ENCODE results near the gene AHR.

AHR gene

DNA sequence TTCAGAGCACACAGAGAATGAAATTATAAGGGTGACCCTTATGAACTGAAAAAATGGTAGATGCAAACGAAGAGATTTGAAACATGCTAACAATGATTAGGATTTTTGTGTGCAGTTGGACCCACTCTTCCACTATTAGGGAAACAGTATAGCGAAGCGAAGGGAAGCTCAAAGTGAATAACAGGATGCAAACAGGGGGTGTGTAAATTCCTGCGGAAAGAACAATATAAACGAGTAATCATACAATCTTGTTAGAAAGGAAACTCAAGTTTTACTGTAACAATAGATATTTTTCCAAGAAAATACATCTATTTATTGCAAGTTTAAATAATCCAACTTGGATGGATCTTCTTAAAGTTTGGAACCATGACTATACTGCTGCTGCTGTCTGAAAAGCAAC, 14.7 kb downstream of the AHR start:
- no peak overlapping the region for H3K27ac ChIP-seq
- H3K4me2 ChIP-seq (ENCODE audit: low read length) = no peak overlapping the region
- H3K4me1 ChIP-seq = no peaks in the 10 kb centered on the region
- H3K9me3 ChIP-seq (ENCODE audit: control insufficient read depth, low read length) = no peaks in the 10 kb centered on the region
- H3K27me3 ChIP-seq (ENCODE audit: control insufficient read depth, insufficient read depth, low read length) = no peaks in the 10 kb centered on the region
- H3K36me3 ChIP-seq (ENCODE audit: control insufficient read depth, insufficient read depth, low read length) = no peaks in the 10 kb centered on the region
- TF ChIP-seq, protein P1, sequence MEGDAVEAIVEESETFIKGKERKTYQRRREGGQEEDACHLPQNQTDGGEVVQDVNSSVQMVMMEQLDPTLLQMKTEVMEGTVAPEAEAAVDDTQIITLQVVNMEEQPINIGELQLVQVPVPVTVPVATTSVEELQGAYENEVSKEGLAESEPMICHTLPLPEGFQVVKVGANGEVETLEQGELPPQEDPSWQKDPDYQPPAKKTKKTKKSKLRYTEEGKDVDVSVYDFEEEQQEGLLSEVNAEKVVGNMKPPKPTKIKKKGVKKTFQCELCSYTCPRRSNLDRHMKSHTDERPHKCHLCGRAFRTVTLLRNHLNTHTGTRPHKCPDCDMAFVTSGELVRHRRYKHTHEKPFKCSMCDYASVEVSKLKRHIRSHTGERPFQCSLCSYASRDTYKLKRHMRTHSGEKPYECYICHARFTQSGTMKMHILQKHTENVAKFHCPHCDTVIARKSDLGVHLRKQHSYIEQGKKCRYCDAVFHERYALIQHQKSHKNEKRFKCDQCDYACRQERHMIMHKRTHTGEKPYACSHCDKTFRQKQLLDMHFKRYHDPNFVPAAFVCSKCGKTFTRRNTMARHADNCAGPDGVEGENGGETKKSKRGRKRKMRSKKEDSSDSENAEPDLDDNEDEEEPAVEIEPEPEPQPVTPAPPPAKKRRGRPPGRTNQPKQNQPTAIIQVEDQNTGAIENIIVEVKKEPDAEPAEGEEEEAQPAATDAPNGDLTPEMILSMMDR (IDR thresholded peaks at IDR 0.05) = no peak
- H2AFZ ChIP-seq = no peak overlapping the region
- H3K9ac ChIP-seq = no peak overlapping the region
- no peak overlapping the region for H3K4me3 ChIP-seq (ENCODE audit: low read depth, low read length)
- H3K79me2 ChIP-seq = peaks cover 4% of the 10 kb centered on the region

DNA sequence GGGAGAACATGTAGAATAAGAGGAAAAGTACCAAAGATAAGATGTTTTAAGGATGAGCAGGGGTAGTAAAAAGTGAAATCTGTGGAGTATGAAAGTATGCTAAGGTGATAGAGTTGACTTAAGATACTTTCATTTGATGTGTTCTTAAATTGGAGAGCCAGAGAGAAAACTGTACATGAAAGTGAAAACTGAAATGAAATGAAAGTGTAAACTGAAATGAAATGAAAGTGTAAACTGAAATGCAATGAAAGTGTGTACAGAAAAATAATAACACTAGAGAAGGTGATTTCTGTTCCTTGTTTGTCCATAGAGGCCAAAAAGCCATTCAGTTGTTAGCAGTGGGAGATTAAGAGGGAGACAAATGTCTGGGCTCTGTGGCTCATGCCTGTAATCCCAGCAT, 17.5 kb downstream of the AHR start:
- peaks cover 2% of the 10 kb centered on the region for H3K79me2 ChIP-seq
- no peak overlapping the region for H2AFZ ChIP-seq
- no peaks in the 10 kb centered on the region for H3K36me3 ChIP-seq (ENCODE audit: control insufficient read depth, insufficient read depth, low read length)
- H3K4me3 ChIP-seq (ENCODE audit: low read depth, low read length) = no peak overlapping the region
- H3K27ac ChIP-seq = no peak overlapping the region
- no peaks in the 10 kb centered on the region for H3K4me1 ChIP-seq
- H3K9ac ChIP-seq = no peak overlapping the region
- H3K27me3 ChIP-seq (ENCODE audit: control insufficient read depth, insufficient read depth, low read length) = no peaks in the 10 kb centered on the region
- TF ChIP-seq, protein P1 (IDR thresholded peaks at IDR 0.05) = no peak
- H3K9me3 ChIP-seq (ENCODE audit: control insufficient read depth, low read length) = no peaks in the 10 kb centered on the region
- no peak overlapping the region for H3K4me2 ChIP-seq (ENCODE audit: low read length)

DNA sequence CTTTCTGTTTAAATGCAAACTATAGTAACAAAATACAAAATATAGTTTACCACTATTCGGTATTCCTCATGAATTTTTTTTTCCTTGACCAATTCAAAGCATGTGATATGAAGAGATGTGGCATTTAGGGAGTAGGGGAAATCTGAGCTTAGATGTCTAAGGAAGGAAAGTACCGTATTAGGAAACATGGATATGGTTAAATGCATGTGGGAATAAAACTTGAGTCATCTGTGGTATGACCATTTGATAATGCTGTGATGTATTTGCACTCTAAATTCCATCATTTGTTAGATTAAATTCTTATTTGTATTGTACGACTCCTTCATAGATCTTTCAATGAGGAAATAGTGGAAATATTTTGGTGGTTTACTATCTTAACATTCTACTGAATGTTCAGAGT, 19.7 kb downstream of the AHR start:
- H3K36me3 ChIP-seq (ENCODE audit: control insufficient read depth, insufficient read depth, low read length) = no peaks in the 10 kb centered on the region

DNA sequence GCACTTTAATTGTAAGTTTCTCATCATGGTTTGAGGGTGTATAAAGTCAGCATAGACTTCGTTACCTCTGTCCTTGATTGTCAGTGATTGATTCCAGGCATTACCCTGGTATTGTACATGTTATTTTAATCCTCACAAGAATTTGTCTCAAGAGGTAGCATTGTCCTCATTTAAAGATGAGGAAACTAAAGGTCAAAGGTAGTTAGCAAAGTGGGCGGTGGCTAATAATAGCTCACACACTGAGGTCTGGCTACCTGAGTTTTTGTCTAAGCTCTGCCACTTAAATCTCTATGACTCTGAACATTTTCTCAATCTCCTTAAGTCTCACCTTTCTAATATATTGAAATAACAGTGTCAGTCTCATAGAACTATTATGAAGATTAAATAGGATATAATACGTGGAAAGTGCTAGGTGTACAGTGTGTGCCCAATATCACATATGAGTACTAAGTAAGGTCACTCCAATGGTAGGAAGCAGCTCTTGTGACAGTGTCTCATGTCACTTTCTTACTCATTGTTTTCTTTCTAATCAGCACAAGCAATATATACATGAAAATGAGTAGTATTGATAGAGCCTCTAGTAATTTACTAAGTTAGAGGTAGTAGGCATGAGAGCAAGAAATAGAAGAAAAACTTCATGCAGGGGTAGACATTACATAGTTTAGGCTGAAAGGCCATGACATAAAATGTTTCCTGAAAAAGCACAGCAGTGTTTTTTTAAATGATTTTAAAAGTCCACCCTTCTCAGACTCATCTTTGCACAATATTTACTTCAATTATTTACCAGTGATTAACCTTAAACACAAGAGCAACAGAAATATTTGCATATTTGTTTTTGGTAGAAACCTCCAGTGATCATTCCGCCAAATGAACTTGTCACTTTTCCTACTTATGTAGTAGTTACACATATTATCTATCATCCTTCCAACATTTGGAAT, 21.0 kb downstream of the AHR start:
- Histone ChIP-seq H3K27ac (no peak overlapping the region), H3K4me1 (no peaks in the 10 kb centered on the region)
- TF ChIP-seq, protein P1 (IDR thresholded peaks at IDR 0.05) = no peak

More for the DNA sequence above, 19.7 kb downstream of the AHR start:
- Histone ChIP-seq H3K79me2 (peaks cover 2% of the 10 kb centered on the region), H3K4me1 (no peaks in the 10 kb centered on the region), H3K27ac (no peak overlapping the region), H3K9ac (no peak overlapping the region), H2AFZ (no peak overlapping the region), H3K4me3 (ENCODE audit: low read depth, low read length) (no peak overlapping the region), H3K9me3 (ENCODE audit: control insufficient read depth, low read length) (no peaks in the 10 kb centered on the region), H3K4me2 (ENCODE audit: low read length) (no peak overlapping the region), H3K27me3 (ENCODE audit: control insufficient read depth, insufficient read depth, low read length) (no peaks in the 10 kb centered on the region)
- TF ChIP-seq, protein P1 (IDR thresholded peaks at IDR 0.05) = no peak

More for the DNA sequence above, 21.0 kb downstream of the AHR start:
- H3K4me3 ChIP-seq (ENCODE audit: low read depth, low read length) = no peak overlapping the region
- no peaks in the 10 kb centered on the region for H3K36me3 ChIP-seq (ENCODE audit: control insufficient read depth, insufficient read depth, low read length)
- H2AFZ ChIP-seq = no peak overlapping the region
- no peaks in the 10 kb centered on the region for H3K27me3 ChIP-seq (ENCODE audit: control insufficient read depth, insufficient read depth, low read length)
- no peaks in the 10 kb centered on the region for H3K9me3 ChIP-seq (ENCODE audit: control insufficient read depth, low read length)
- H3K9ac ChIP-seq = no peak overlapping the region
- peaks cover 2% of the 10 kb centered on the region for H3K79me2 ChIP-seq
- H3K4me2 ChIP-seq (ENCODE audit: low read length) = no peak overlapping the region
